Bronchial epithelial cell (primary cell): Measurements from ENCODE around the gene HSPB6. TPM values are rescaled to one million over a fixed set of nuclear protein-coding genes. Genes with fewer than 3 reads are reported as not detected.

Experiments used
- DNase-seq: peaks from one replicate; pipeline ENCODE4 v3.0.0-alpha.2; 2010; ENCODE audit warnings: low read depth
- FAIRE-seq: peaks from 2 replicates; lab custom pipeline; 2011; peaks lifted over from hg19 to GRCh38; lab: Jason Lieb, UNC
- H3K27me3 ChIP-seq: 2 replicates; pipeline ENCODE4 v1.5.1; 2011; ENCODE audit warnings: low read length; ENCODE audit not compliant: control insufficient read depth, insufficient read depth
- H3K36me3 ChIP-seq: 2 replicates; pipeline ENCODE4 v1.5.1; 2011; ENCODE audit warnings: low read length; ENCODE audit not compliant: control insufficient read depth, insufficient read depth
- H3K4me3 ChIP-seq: 2 replicates; pipeline ENCODE4 v1.5.1; 2011; ENCODE audit warnings: mild to moderate bottlenecking, low read depth, low read length, control low read depth
- total RNA-seq: library from RNA; depleted of rRNA; stranded (reverse); fragments of >200 nt; gene quantifications from 2 replicates; pipeline ENCODE4 v1.2.1, GENCODE V29; 2014
- TF ChIP-seq, protein P1 (sequence below): IDR thresholded peaks from 2 replicates; pipeline ENCODE4 v1.5.1; 2011; ENCODE audit warnings: mild to moderate bottlenecking, moderate library complexity, low read length, control low read depth, inconsistent platforms; ENCODE audit not compliant: insufficient read depth, severe bottlenecking

The HSPB6 gene
- total RNA-seq, 1 donor from 2014 or later, result 1.3 TPM

DNA sequence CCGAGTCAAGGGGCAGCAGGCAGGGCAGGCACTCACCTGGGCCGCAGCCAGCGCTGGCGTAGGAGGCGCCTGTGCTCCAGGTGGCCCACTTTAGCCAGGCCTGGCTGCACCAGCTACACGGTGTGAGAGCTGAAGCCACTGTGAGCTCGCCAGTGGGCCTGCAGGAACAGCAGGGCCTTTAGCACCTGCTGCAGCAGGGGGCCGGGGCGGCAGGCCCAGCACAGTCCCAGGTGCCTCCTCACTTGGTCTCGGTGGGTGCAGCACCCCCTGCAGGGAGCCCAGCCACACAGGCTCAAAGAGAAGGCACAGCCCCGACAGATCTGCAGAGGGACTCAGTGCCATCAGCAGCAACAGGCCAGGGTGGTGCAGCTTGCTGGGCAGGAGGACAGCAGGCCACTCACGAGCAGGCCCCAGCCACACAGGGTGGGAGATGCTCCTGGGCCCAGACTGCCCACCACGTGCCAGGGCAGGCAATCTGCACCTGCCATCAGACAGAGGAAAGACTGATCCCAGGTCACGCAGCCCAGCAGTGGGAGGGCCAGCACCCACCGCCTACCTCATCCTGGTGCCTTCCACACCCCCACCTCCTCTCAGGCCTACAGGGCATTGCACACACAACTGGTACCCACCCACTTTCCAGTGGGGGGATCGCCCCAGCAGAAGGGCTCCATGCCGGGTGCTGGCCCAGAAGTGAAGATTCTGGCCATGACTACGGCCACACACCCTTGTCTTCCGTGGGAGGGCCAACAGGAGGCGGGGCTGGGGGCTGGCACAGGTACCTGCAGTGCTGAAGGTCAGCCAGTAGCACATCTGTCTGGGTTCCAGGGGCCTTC lies 34.4 kb upstream of the HSPB6 start:
- peaks cover 3% of the 10 kb centered on the region for H3K27me3 ChIP-seq
- no peak overlapping the region for H3K4me3 ChIP-seq
- FAIRE-seq (no peak), DNase-seq (no peak)
- TF ChIP-seq, protein P1, sequence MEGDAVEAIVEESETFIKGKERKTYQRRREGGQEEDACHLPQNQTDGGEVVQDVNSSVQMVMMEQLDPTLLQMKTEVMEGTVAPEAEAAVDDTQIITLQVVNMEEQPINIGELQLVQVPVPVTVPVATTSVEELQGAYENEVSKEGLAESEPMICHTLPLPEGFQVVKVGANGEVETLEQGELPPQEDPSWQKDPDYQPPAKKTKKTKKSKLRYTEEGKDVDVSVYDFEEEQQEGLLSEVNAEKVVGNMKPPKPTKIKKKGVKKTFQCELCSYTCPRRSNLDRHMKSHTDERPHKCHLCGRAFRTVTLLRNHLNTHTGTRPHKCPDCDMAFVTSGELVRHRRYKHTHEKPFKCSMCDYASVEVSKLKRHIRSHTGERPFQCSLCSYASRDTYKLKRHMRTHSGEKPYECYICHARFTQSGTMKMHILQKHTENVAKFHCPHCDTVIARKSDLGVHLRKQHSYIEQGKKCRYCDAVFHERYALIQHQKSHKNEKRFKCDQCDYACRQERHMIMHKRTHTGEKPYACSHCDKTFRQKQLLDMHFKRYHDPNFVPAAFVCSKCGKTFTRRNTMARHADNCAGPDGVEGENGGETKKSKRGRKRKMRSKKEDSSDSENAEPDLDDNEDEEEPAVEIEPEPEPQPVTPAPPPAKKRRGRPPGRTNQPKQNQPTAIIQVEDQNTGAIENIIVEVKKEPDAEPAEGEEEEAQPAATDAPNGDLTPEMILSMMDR, result no peak
- no peaks in the 10 kb centered on the region for H3K36me3 ChIP-seq

DNA sequence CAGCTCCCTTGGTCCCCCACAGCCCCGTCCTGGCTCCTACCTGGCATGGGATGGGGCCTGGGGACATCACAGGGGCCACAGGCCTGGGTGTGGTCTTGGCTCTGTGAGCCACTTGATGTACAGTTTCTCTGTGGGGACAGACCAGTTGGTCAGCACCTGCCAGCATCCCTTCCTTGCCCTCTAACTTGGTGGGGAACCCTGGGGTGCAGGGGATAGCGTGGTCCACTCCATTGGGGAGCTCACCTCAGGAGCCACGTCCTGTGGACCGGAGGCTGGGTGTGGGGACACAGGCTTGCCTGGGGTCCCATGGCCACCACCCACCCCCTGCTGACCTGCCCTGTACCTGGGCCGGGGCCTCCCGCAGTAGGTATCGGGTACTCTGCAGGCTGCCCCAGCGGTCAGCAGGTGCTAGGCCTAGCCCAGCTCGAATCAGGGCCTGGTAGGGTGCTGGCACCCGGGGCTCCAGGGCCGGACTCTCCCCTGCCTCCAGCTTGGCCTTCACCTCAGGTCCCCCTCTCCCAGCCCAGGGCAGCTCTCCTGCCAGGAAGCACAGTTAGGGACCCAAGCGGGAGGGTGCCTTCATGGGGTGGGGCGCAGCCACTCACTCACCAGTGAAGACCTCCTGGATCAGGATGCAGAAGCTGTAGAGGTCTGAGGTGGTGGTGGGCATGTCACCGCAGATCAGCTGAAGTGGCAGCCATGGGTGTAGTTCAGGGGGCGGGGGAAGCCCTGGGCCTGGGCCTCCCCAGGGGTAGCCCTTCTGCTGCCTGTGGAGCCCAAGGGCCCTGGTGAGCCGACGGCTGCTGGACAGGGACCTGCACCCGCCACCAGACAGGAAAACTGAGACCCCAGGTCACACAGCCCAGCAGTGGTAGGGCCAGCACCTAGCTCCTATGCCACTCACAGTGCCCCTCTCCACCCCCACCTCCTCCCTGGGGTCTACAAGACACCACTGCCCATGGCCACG lies 33.4 kb upstream of the HSPB6 start:
- TF ChIP-seq, protein P1, result no peak
- Histone ChIP-seq H3K27me3 (no peaks in the 10 kb centered on the region), H3K36me3 (no peaks in the 10 kb centered on the region), H3K4me3 (no peak overlapping the region)
- DNase-seq, result no peak
- no peak for FAIRE-seq

- no peaks in the 10 kb centered on the region for H3K27me3 ChIP-seq
- DNase-seq (no peak), FAIRE-seq (no peak)
- H3K4me3 ChIP-seq, result no peak overlapping the region
- TF ChIP-seq, protein P1, result no peak
- H3K36me3 ChIP-seq, result no peaks in the 10 kb centered on the region
These were observed 32.6 kb upstream of the HSPB6 start for GRCh38 chr19:35789195-35789977.

DNA sequence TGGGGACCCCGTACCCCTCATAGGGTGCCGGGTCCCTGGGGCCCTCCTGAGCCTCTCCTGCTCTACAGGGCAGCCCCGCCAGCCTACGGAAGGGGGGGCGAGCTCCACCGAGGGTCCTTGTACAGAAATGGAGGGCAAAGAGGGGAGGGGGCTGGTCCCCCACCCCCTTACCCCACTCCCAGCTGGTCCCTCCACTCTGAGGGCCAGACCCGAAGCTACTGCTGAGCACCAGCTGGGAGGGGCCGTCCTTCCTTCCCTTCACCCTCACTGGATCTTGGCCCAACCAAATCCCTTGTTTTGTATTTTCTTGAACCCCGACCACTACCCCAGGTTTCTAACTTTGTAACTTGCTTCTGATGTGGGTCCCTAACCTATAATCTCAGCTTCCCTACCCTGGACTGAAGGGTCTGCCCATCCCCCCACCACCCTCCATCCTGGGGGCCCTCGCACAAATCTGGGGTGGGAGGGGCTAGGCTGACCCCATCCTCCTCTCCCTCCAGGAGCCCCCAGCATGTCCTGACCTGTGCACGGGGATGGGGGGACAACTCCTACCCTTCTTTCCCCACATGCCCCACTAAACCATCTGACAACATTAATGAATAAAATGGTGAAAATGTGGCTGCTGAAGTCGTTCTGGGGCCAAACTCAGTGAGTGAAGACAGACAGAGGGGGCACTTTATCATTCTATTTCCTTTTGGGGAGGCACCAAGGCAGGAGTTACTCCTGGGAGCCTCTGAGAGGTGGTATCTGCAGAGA lies 31.6 kb upstream of the HSPB6 start:
- H3K4me3 ChIP-seq, result no peak overlapping the region
- TF ChIP-seq, protein P1, result no peak
- H3K27me3 ChIP-seq, result no peaks in the 10 kb centered on the region
- no peak for FAIRE-seq
- no peak for DNase-seq
- H3K36me3 ChIP-seq, result no peaks in the 10 kb centered on the region
